Bronchial epithelial cell (primary cell): ENCODE data around the gene RPLP1. TPM values are rescaled to one million over a fixed set of nuclear protein-coding genes. Genes with fewer than 3 reads are reported as not detected.

ENCODE experiments used
- DNase-seq: peaks from one replicate; pipeline ENCODE4 v3.0.0-alpha.2; 2010; ENCODE audit warnings: low read depth
- FAIRE-seq: peaks from 2 replicates; lab custom pipeline; 2011; peaks lifted over from hg19 to GRCh38; lab: Jason Lieb, UNC
- H3K27me3 ChIP-seq: 2 replicates; pipeline ENCODE4 v1.5.1; 2011; ENCODE audit warnings: low read length; ENCODE audit not compliant: control insufficient read depth, insufficient read depth
- H3K36me3 ChIP-seq: 2 replicates; pipeline ENCODE4 v1.5.1; 2011; ENCODE audit warnings: low read length; ENCODE audit not compliant: control insufficient read depth, insufficient read depth
- H3K4me3 ChIP-seq: 2 replicates; pipeline ENCODE4 v1.5.1; 2011; ENCODE audit warnings: mild to moderate bottlenecking, low read depth, low read length, control low read depth
- CTCF ChIP-seq: IDR thresholded peaks from 2 replicates; pipeline ENCODE4 v1.5.1; 2011; ENCODE audit warnings: mild to moderate bottlenecking, moderate library complexity, low read length, control low read depth, inconsistent platforms; ENCODE audit not compliant: insufficient read depth, severe bottlenecking
- total RNA-seq: library from RNA; depleted of rRNA; stranded (reverse); fragments of >200 nt; gene quantifications from 2 replicates; pipeline ENCODE4 v1.2.1, GENCODE V29; 2014

The RPLP1 gene
- total RNA-seq, 1 donor from 2014 or later, result 47.4 TPM

GRCh38 chr15:69466733-69467132 is 14.1 kb downstream of the RPLP1 start:
- no peak for DNase-seq
- no peaks in the 10 kb centered on the region for H3K36me3 ChIP-seq
- no peak for TF ChIP-seq CTCF
- FAIRE-seq, result no peak
- no peak overlapping the region for H3K4me3 ChIP-seq
- H3K27me3 ChIP-seq, result no peaks in the 10 kb centered on the region

DNA sequence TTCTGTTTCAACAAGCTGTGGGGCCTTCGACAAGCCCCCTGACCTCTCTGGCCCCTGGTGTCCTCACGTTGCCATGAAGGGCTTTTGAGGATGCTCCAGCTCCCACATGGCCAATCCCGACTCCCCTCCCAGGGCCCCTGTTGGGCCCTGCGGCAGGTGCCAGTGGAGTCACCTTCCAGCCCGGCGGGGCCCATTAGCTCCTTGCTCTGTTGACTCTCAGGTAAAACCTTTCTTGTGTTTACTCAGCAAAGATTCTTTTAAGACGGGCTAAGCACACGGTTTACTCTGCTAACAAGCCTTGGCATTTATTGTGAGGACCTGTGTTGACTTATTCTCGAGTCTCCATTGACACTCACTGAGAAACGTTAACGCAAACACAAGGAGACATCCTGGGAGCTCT is 15.0 kb downstream of the RPLP1 start:
- H3K27me3 ChIP-seq, result no peaks in the 10 kb centered on the region
- FAIRE-seq, result no peak
- peak; percentile 50 for DNase-seq

GRCh38 chr15:69468241-69469121 is 15.9 kb downstream of the RPLP1 start:
- Histone ChIP-seq H3K27me3 (no peaks in the 10 kb centered on the region), H3K36me3 (no peaks in the 10 kb centered on the region), H3K4me3 (no peak overlapping the region)
- FAIRE-seq, result peak; percentile 83
- no peak for TF ChIP-seq CTCF
- peak; percentile 98 for DNase-seq

More for the DNA sequence above, 15.0 kb downstream of the RPLP1 start:
- no peaks in the 10 kb centered on the region for H3K36me3 ChIP-seq
- no peak for TF ChIP-seq CTCF
- H3K4me3 ChIP-seq, result no peak overlapping the region

- H3K4me3 ChIP-seq, result no peak overlapping the region
- H3K36me3 ChIP-seq, result no peaks in the 10 kb centered on the region
- peak; percentile 23 for FAIRE-seq
- TF ChIP-seq CTCF, result no peak
- peak; percentile 74 for DNase-seq
- H3K27me3 ChIP-seq, result no peaks in the 10 kb centered on the region
Observed at GRCh38 chr15:69469467-69470201, 17.0 kb downstream of the RPLP1 start.

DNA sequence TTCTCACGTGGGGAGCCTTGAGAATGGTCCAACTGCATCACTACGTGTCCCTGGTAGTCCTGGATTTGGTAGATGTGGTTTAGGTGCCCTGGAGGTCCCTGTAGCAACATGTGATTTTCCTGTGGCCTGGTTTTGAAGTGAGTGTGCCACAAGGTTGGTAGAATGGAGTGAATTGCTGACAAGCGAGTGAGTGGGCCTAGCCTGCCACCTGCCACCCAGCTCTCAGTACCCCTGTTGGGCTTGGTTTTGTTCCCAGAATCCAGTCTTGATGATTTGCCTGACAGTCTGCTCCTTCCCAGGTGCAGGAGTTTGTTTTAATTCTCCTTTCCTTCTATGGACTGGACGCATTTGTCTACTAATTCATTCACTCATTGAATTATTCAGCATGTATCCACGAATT is 19.4 kb downstream of the RPLP1 start:
- Histone ChIP-seq H3K27me3 (no peaks in the 10 kb centered on the region), H3K36me3 (no peaks in the 10 kb centered on the region), H3K4me3 (no peak overlapping the region)
- no peak for TF ChIP-seq CTCF
- DNase-seq (no peak), FAIRE-seq (no peak)
